Ovary (tissue), 3 donors: Measurements from ENCODE around the gene STRIP1.

Source experiments
- POLR2A ChIP-seq: fragments of 450-650 bp; IDR thresholded peaks from one replicate; pipeline ENCODE4 v1.6.1; 2017; ENCODE audit warnings: antibody characterized with exemption, mild to moderate bottlenecking, moderate library complexity
- TF ChIP-seq, protein P1 (sequence below), 3 donors: fragments of 450-650 bp in 2 of 3; fragments of 200-600 bp in 1 of 3; IDR thresholded peaks; one replicate each; pipeline versions ENCODE4 v1.5.1 to v1.8.0; 2016 to 2022; ENCODE audit warnings: antibody characterized with exemption in 3 of 3, mild to moderate bottlenecking in 1 of 3
- donor health status: DM: no; HTN: no; CAD: no.

DNA sequence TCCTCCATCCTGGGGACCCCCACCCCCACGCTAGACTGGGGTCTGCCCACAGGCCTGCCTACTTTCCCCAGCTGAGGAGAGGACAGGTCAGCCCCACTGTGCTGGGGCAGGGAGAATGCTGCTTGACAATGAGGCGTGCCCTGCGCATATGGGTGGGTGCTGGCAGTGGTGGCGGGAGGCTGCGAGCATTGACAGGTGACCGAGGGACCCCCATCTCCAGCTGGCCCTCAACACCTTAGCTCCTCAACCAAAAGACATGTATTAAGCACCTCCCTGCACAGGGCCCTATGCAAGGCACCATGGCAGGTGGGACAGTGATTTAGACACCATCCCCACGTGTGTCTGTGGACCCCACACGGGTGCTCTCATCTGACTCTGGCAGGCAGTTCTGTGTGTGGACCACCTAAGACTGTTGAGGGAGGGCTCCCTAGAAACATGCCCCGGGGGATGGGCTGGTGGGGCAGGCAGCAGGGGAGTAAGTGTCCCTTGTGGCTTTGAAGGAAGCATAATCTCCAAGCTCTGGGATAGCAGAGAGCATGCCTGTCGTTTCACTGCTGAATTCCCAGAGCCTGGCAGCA lies 54.4 kb downstream of the STRIP1 start:
- TF ChIP-seq, protein P1, sequence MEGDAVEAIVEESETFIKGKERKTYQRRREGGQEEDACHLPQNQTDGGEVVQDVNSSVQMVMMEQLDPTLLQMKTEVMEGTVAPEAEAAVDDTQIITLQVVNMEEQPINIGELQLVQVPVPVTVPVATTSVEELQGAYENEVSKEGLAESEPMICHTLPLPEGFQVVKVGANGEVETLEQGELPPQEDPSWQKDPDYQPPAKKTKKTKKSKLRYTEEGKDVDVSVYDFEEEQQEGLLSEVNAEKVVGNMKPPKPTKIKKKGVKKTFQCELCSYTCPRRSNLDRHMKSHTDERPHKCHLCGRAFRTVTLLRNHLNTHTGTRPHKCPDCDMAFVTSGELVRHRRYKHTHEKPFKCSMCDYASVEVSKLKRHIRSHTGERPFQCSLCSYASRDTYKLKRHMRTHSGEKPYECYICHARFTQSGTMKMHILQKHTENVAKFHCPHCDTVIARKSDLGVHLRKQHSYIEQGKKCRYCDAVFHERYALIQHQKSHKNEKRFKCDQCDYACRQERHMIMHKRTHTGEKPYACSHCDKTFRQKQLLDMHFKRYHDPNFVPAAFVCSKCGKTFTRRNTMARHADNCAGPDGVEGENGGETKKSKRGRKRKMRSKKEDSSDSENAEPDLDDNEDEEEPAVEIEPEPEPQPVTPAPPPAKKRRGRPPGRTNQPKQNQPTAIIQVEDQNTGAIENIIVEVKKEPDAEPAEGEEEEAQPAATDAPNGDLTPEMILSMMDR (IDR thresholded peaks at IDR 0.05): no peak
- no peak for TF ChIP-seq POLR2A
